Skeletal muscle satellite cell (primary cell): ENCODE measurements around the gene HLCS.

Source experiments
- H3K27me3 ChIP-seq: 2 replicates; pipeline ENCODE4 v1.7.0; 2013; ENCODE audit warnings: low read length; ENCODE audit not compliant: control insufficient read depth, insufficient read depth
- H3K36me3 ChIP-seq: 2 replicates; pipeline ENCODE4 v1.7.0; 2013; ENCODE audit warnings: mild to moderate bottlenecking, control low read depth, low read length; ENCODE audit not compliant: insufficient read depth
- H3K4me1 ChIP-seq: 2 replicates; pipeline ENCODE4 v1.7.0; 2013; ENCODE audit warnings: low read length; ENCODE audit not compliant: control insufficient read depth, insufficient read depth
- H3K4me2 ChIP-seq: 2 replicates; pipeline ENCODE4 v1.7.0; 2013; ENCODE audit warnings: mild to moderate bottlenecking, low read length
- H3K4me3 ChIP-seq: 2 replicates; pipeline ENCODE4 v1.7.0; 2013; ENCODE audit warnings: low read length
- H3K9ac ChIP-seq: 2 replicates; pipeline ENCODE4 v1.7.0; 2013; ENCODE audit warnings: mild to moderate bottlenecking, low read depth, low read length, moderate library complexity
- H3K9me3 ChIP-seq: replicated peaks from 2 replicates; pipeline ENCODE4 v1.7.0; 2013; ENCODE audit warnings: mild to moderate bottlenecking, control low read depth, low read length

Gene HLCS

DNA sequence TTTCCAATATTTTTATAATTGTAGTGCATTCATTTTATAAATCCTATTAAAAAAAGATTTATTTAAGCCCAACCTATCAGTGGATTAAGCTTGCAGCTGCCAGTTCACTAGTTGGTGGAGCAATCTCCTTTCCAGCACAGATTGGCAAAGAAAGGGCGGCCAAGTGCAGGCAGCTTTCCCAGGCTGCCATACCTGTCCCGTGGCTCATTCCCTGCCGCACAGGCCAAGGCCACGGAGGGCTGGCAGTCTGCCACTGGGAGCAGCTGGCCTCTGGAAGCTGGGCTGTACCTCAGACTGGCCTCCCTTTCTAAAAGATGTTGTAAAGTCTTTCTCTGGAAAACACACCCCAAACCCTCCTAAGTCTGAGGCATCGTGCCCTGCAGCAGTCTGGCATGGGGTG is 193.4 kb downstream of the HLCS start:
- Histone ChIP-seq H3K4me3 (no peak overlapping the region), H3K9me3 (no peaks in the 10 kb centered on the region), H3K36me3 (no peaks in the 10 kb centered on the region), H3K4me1 (peaks cover 8% of the 10 kb centered on the region), H3K9ac (no peak overlapping the region), H3K4me2 (peak overlapping the region; percentile 47), H3K27me3 (no peaks in the 10 kb centered on the region)

GRCh38 chr21:36769051-36769839 is 197.2 kb downstream of the HLCS start:
- no peak overlapping the region for H3K4me3 ChIP-seq
- no peaks in the 10 kb centered on the region for H3K9me3 ChIP-seq
- peaks cover 8% of the 10 kb centered on the region for H3K4me1 ChIP-seq
- no peaks in the 10 kb centered on the region for H3K27me3 ChIP-seq
- H3K4me2 ChIP-seq, result no peak overlapping the region
- no peak overlapping the region for H3K9ac ChIP-seq
- H3K36me3 ChIP-seq, result peaks cover 2% of the 10 kb centered on the region

GRCh38 chr21:36768496-36768895 is 198.0 kb downstream of the HLCS start:
- Histone ChIP-seq H3K4me2 (no peak overlapping the region), H3K4me1 (peaks cover 8% of the 10 kb centered on the region), H3K27me3 (no peaks in the 10 kb centered on the region), H3K9me3 (no peaks in the 10 kb centered on the region), H3K36me3 (peaks cover 2% of the 10 kb centered on the region), H3K4me3 (no peak overlapping the region), H3K9ac (no peak overlapping the region)

DNA sequence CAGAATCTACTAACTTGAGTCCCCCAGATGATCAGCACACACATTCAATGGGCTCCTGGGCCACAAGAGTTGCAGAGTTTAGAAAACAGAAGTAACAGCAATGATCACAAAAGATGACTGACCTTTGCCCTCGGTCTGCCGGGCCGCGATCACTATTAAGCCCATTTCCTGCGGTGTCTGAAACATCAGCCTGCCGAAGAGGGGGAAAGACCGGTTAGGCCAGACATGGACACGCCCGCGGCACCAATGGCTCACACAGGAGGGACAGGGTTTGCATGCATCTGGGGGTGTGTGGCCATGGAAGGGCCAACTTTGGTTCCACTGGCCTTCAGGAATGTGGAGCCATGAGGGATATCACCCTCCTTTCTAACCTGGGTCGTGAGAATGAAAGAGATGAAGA is 199.4 kb downstream of the HLCS start:
- peaks cover 6% of the 10 kb centered on the region for H3K36me3 ChIP-seq

GRCh38 chr21:36766511-36766910 is 200.0 kb downstream of the HLCS start:
- H3K27me3 ChIP-seq, result no peaks in the 10 kb centered on the region
- H3K36me3 ChIP-seq, result peaks cover 6% of the 10 kb centered on the region
- no peak overlapping the region for H3K4me3 ChIP-seq
- H3K4me2 ChIP-seq, result no peak overlapping the region
- no peaks in the 10 kb centered on the region for H3K4me1 ChIP-seq
- no peaks in the 10 kb centered on the region for H3K9me3 ChIP-seq
- H3K9ac ChIP-seq, result no peak overlapping the region

More for the DNA sequence above, 199.4 kb downstream of the HLCS start:
- Histone ChIP-seq H3K9ac (no peak overlapping the region), H3K27me3 (no peaks in the 10 kb centered on the region), H3K9me3 (no peaks in the 10 kb centered on the region), H3K4me2 (no peak overlapping the region), H3K4me1 (no peaks in the 10 kb centered on the region), H3K4me3 (no peak overlapping the region)

DNA sequence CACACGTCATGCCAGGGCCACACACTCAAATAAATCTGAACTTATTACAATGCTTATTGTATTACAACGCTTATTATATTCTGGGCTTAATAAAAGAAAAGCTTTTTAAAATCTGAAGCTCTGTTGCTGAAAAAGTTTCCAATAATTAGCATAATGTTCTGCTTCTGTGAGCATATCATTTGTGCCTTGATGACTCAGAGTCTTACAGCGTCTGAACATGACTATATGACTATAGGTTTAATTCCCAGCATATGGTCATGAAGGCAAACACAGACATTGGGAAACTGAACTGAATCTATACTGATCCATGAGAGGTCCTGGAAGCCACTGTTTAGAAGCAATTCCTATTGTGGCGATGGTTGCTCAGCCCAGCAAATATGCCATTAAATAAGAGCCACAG is 201.2 kb downstream of the HLCS start:
- Histone ChIP-seq H3K9ac (no peak overlapping the region), H3K4me3 (no peak overlapping the region)

GRCh38 chr21:36763305-36763704 is 203.2 kb downstream of the HLCS start:
- peaks cover 6% of the 10 kb centered on the region for H3K36me3 ChIP-seq
- no peak overlapping the region for H3K4me3 ChIP-seq
- no peak overlapping the region for H3K9ac ChIP-seq
- H3K4me2 ChIP-seq, result no peak overlapping the region
- no peaks in the 10 kb centered on the region for H3K9me3 ChIP-seq
- no peaks in the 10 kb centered on the region for H3K27me3 ChIP-seq
- H3K4me1 ChIP-seq, result no peaks in the 10 kb centered on the region

More for the DNA sequence above, 201.2 kb downstream of the HLCS start:
- H3K4me1 ChIP-seq, result no peaks in the 10 kb centered on the region
- H3K27me3 ChIP-seq, result no peaks in the 10 kb centered on the region
- no peaks in the 10 kb centered on the region for H3K9me3 ChIP-seq
- no peak overlapping the region for H3K4me2 ChIP-seq
- H3K36me3 ChIP-seq, result peaks cover 6% of the 10 kb centered on the region

DNA sequence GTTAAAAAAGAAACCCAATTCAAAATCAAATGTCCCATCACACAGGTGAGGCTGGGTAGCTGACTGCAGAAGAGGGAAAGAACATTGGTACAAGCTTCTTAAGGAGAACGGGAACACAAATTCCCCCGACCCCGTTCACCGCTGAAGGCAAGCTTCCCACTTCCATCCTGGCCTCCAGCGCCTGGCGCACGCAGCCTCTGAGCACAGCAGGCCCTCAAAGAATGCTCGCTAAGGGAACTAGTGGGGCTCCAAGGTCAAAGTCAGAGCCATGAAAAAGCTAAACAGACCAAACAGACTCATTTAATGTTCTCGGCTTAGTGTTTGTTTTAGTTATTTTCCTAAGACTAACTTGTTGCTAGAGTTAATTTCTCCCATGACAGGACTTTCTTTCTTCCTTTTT is 203.8 kb downstream of the HLCS start:
- H3K27me3 ChIP-seq, result no peaks in the 10 kb centered on the region
- H3K36me3 ChIP-seq, result peaks cover 6% of the 10 kb centered on the region
- no peak overlapping the region for H3K4me3 ChIP-seq
- no peaks in the 10 kb centered on the region for H3K9me3 ChIP-seq
- H3K4me2 ChIP-seq, result no peak overlapping the region
- H3K9ac ChIP-seq, result no peak overlapping the region
- no peaks in the 10 kb centered on the region for H3K4me1 ChIP-seq

GRCh38 chr21:36761685-36762084 is 204.8 kb downstream of the HLCS start:
- Histone ChIP-seq H3K9ac (no peak overlapping the region), H3K4me3 (no peak overlapping the region), H3K4me2 (no peak overlapping the region), H3K4me1 (no peaks in the 10 kb centered on the region), H3K27me3 (no peaks in the 10 kb centered on the region), H3K36me3 (peaks cover 3% of the 10 kb centered on the region), H3K9me3 (no peaks in the 10 kb centered on the region)

GRCh38 chr21:36759348-36760083 is 207.0 kb downstream of the HLCS start:
- Histone ChIP-seq H3K36me3 (peaks cover 3% of the 10 kb centered on the region), H3K9me3 (no peaks in the 10 kb centered on the region), H3K4me2 (no peak overlapping the region), H3K4me3 (no peak overlapping the region), H3K9ac (no peak overlapping the region), H3K4me1 (no peaks in the 10 kb centered on the region), H3K27me3 (no peaks in the 10 kb centered on the region)

- Histone ChIP-seq H3K9ac (no peak overlapping the region), H3K36me3 (no peaks in the 10 kb centered on the region), H3K4me1 (peaks cover 21% of the 10 kb centered on the region), H3K27me3 (no peaks in the 10 kb centered on the region), H3K4me2 (no peak overlapping the region), H3K9me3 (no peaks in the 10 kb centered on the region), H3K4me3 (no peak overlapping the region)
Measured at GRCh38 chr21:36757196-36757595, 209.3 kb downstream of the HLCS start.

DNA sequence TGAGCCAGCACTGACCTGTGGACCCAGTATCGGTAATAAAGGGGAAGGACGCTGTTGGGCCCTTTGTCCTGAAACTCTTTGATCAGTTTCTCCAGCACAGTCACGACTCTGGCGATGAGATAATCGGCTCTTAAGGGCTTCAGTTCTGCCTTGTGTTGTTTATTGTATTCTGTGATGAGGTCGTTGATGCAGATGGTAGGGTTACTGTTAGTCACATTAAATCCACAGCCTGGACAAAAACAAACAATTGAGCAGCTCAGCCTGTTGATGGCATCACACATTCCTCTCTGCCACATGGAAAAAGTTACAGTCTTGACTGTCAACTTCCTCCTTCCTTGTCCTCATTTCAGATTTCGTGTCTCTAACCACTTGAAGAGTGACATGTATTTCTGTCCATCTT is 209.9 kb downstream of the HLCS start:
- no peak overlapping the region for H3K4me3 ChIP-seq
- H3K27me3 ChIP-seq, result no peaks in the 10 kb centered on the region
- no peaks in the 10 kb centered on the region for H3K9me3 ChIP-seq
- H3K9ac ChIP-seq, result no peak overlapping the region
- H3K4me2 ChIP-seq, result no peak overlapping the region
- H3K4me1 ChIP-seq, result peaks cover 21% of the 10 kb centered on the region
- H3K36me3 ChIP-seq, result no peaks in the 10 kb centered on the region
